Mesenchymal stem cell (in vitro differentiated cells and primary cell): ENCODE results near the gene RNH1.

Experiments
- DNase-seq: peaks from one replicate; pipeline ENCODE4 v3.0.0-alpha.2; 2013
- H2AFZ ChIP-seq: one replicate; pipeline ENCODE4 v1.6.1; 2013; ENCODE audit warnings: low read depth, mild to moderate bottlenecking, control low read depth, inconsistent platforms, low read length, moderate library complexity
- H2AK5ac ChIP-seq: 2 replicates; pipeline ENCODE4 v1.6.1; 2013; ENCODE audit warnings: low read length, moderate library complexity, mild to moderate bottlenecking, inconsistent platforms; ENCODE audit not compliant: severe bottlenecking
- H2BK120ac ChIP-seq: one replicate; pipeline ENCODE4 v1.6.1; 2013; ENCODE audit warnings: low read depth, mild to moderate bottlenecking, inconsistent platforms, low read length, moderate library complexity
- H2BK12ac ChIP-seq, 2 experiments: one replicate each; pipeline ENCODE4 v1.6.1; 2013; ENCODE audit warnings: inconsistent platforms in 2 of 2, low read length in 2 of 2, mild to moderate bottlenecking in 2 of 2, moderate library complexity in 2 of 2, control low read depth in 1 of 2
- H2BK15ac ChIP-seq: one replicate; pipeline ENCODE4 v1.6.1; 2013; ENCODE audit warnings: mild to moderate bottlenecking, low read depth, inconsistent platforms; ENCODE audit not compliant: poor library complexity, severe bottlenecking
- H2BK5ac ChIP-seq: 2 replicates; pipeline ENCODE4 v1.6.1; 2013; ENCODE audit warnings: low read depth, mild to moderate bottlenecking, low read length, control low read depth, inconsistent platforms; ENCODE audit not compliant: poor library complexity, severe bottlenecking
- H3K14ac ChIP-seq, 2 experiments: one replicate each; pipeline ENCODE4 v1.6.1; 2013; ENCODE audit warnings: inconsistent platforms in 2 of 2, low read length in 2 of 2, control low read depth in 1 of 2, mild to moderate bottlenecking in 1 of 2, moderate library complexity in 1 of 2
- H3K18ac ChIP-seq, 2 experiments: one replicate each; pipeline ENCODE4 v1.6.1; 2013; ENCODE audit warnings: inconsistent platforms in 2 of 2, low read length in 2 of 2, control low read depth in 1 of 2, low read depth in 1 of 2, mild to moderate bottlenecking in 1 of 2
- H3K23ac ChIP-seq, 2 experiments: one replicate each; pipeline ENCODE4 v1.6.1; 2013; ENCODE audit warnings: inconsistent platforms in 2 of 2, low read length in 2 of 2, mild to moderate bottlenecking in 2 of 2, moderate library complexity in 2 of 2, control low read depth in 1 of 2
- H3K27ac ChIP-seq: 2 replicates; pipeline ENCODE4 v1.5.1; 2013; ENCODE audit warnings: mild to moderate bottlenecking, moderate library complexity, low read length, control low read depth, inconsistent platforms; ENCODE audit not compliant: poor library complexity, severe bottlenecking
- H3K27me3 ChIP-seq, 2 experiments: 2 replicates each; pipeline versions ENCODE4 v1.6.1 to v1.7.0; 2013; ENCODE audit warnings: low read length in 2 of 2, mild to moderate bottlenecking in 2 of 2, moderate library complexity in 2 of 2, control low read depth in 1 of 2, inconsistent platforms in 1 of 2; ENCODE audit not compliant: control insufficient read depth in 1 of 2, insufficient read depth in 1 of 2
- H3K36me3 ChIP-seq, 2 experiments: 2 replicates each; pipeline versions ENCODE4 v1.6.1 to v1.7.0; 2013; ENCODE audit warnings: low read length in 2 of 2, control low read depth in 1 of 2, inconsistent platforms in 1 of 2, low read depth in 1 of 2, mild to moderate bottlenecking in 1 of 2; ENCODE audit not compliant: insufficient read depth in 2 of 2, control insufficient read depth in 1 of 2
- H3K4ac ChIP-seq, 2 experiments: one replicate each; pipeline ENCODE4 v1.6.1; 2013; ENCODE audit warnings: inconsistent platforms in 2 of 2, low read length in 2 of 2, mild to moderate bottlenecking in 2 of 2, moderate library complexity in 2 of 2, control low read depth in 1 of 2, low read depth in 1 of 2
- H3K4me1 ChIP-seq: 2 replicates; pipeline ENCODE4 v1.6.1; 2013; ENCODE audit warnings: low read depth, low read length, control low read depth; ENCODE audit not compliant: control insufficient read depth, insufficient read depth
- H3K4me2 ChIP-seq: 2 replicates; pipeline ENCODE4 v1.6.1; 2013; ENCODE audit warnings: low read length, mild to moderate bottlenecking, inconsistent platforms; ENCODE audit not compliant: poor library complexity, severe bottlenecking
- H3K4me3 ChIP-seq, 2 experiments: 2 replicates each; pipeline versions ENCODE4 v1.5.1 to v1.7.0; 2013; ENCODE audit warnings: low read length in 2 of 2, mild to moderate bottlenecking in 2 of 2, control low read depth in 1 of 2, low read depth in 1 of 2; ENCODE audit not compliant: insufficient read depth in 1 of 2
- H3K79me1 ChIP-seq: replicated peaks from 2 replicates; pipeline ENCODE4 v1.6.1; 2013; ENCODE audit warnings: mild to moderate bottlenecking, control low read depth, low read length, inconsistent platforms; ENCODE audit not compliant: poor library complexity, severe bottlenecking
- H3K9ac ChIP-seq: 2 replicates; pipeline ENCODE4 v1.7.0; 2013; ENCODE audit warnings: mild to moderate bottlenecking, low read length, moderate library complexity
- H3K9me3 ChIP-seq: 2 replicates; pipeline ENCODE4 v1.7.0; 2013; ENCODE audit warnings: mild to moderate bottlenecking, low read length; ENCODE audit not compliant: control insufficient read depth
- H4K8ac ChIP-seq: one replicate; pipeline ENCODE4 v1.6.1; 2013; ENCODE audit warnings: inconsistent platforms, mild to moderate bottlenecking, low read length, moderate library complexity
- H4K91ac ChIP-seq: one replicate; pipeline ENCODE4 v1.6.1; 2013; ENCODE audit warnings: mild to moderate bottlenecking, low read length, inconsistent platforms
- WGBS: methylation state at CpG from one replicate; pipeline ENCODE4 v1.1.7; 2013; ENCODE audit warnings: mixed read lengths; 5-methylcytosine and 5-hydroxymethylcytosine counted together

The RNH1 gene

GRCh38 chr11:454801-455565 lies 52.1 kb downstream of the RNH1 start:
- H3K9ac ChIP-seq: no peak overlapping the region
- no peak overlapping the region for H4K8ac ChIP-seq
- H3K27me3 ChIP-seq: no peaks in the 10 kb centered on the region
- 81% methylated on average over 14 of the region's 14 CpGs for WGBS
- H3K27ac ChIP-seq: no peak overlapping the region
- no peak overlapping the region for H2AFZ ChIP-seq
- H3K4ac ChIP-seq: no peak overlapping the region
- no peak overlapping the region for H3K23ac ChIP-seq
- H3K4me1 ChIP-seq: peaks cover 38% of the 10 kb centered on the region
- no peak overlapping the region for H2BK12ac ChIP-seq
- no peak overlapping the region for H2BK15ac ChIP-seq
- no peak for DNase-seq
- H2AK5ac ChIP-seq: no peak overlapping the region
- H3K4me2 ChIP-seq: no peak overlapping the region
- no peak overlapping the region for H4K91ac ChIP-seq
- H3K18ac ChIP-seq: no peak overlapping the region
- H2BK120ac ChIP-seq: no peak overlapping the region
- H3K9me3 ChIP-seq: no peaks in the 10 kb centered on the region
- no peak overlapping the region for H3K4me3 ChIP-seq
- peaks cover 22 to 55% of the 10 kb centered on the region in 2 experiments for H3K36me3 ChIP-seq
- H3K79me1 ChIP-seq: peaks cover 41% of the 10 kb centered on the region
- H3K14ac ChIP-seq: no peak overlapping the region
- H2BK5ac ChIP-seq: no peak overlapping the region

DNA sequence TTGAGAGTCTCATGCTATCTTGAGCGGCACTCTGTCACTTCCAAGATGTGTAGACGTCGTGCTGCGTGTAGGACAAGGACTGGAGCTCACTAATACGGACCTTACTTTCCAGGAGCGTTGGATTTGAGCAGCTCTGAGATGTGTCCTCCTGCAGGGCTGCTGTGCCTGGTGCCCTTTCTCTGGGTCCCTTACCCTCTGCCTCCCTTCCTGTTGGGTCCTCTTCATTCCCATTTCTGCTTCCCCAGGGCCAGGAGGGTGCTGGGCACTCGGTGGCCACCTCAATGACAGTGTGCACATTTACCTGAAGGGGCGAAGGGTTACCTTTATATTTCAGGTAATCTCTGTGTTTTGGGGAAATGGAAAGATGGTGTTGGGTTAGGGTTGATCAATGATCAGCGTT lies 53.0 kb downstream of the RNH1 start:
- Histone ChIP-seq H3K9ac (no peak overlapping the region), H3K23ac (no peak overlapping the region), H3K4me3 (no peak overlapping the region), H3K4ac (no peak overlapping the region), H2BK15ac (no peak overlapping the region), H2AK5ac (no peak overlapping the region), H2AFZ (no peak overlapping the region), H4K91ac (no peak overlapping the region), H3K27ac (no peak overlapping the region), H2BK120ac (no peak overlapping the region), H2BK5ac (no peak overlapping the region), H3K79me1 (peaks cover 40% of the 10 kb centered on the region), H3K14ac (no peak overlapping the region), H3K4me2 (no peak overlapping the region), H3K18ac (no peak overlapping the region), H4K8ac (no peak overlapping the region), H3K27me3 (no peaks in the 10 kb centered on the region), H2BK12ac (no peak overlapping the region), H3K4me1 (peaks cover 42% of the 10 kb centered on the region), H3K36me3 (peaks cover 18 to 50% of the 10 kb centered on the region in 2 experiments), H3K9me3 (no peaks in the 10 kb centered on the region)
- no peak for DNase-seq
- 97% methylated on average over 9 of the region's 9 CpGs for WGBS

DNA sequence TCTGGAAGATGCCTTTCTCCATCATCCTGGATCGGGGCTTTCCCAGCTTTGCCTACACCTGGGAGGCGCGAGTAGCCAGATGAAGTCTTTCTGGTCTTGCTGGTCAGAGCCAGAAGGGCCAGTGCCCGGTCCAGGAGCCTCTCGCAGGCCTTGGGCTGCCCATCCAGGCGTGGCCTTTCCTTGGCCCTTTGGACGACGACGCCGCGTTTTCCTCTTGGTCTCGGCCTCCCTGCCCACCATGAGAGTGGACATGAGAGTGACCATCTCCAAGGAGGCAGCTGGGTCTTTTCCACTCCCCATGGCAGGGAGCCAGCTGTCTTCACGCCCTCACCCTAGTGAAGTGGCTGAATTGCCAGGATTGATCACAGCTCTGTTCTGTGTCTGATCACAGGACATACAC lies 53.5 kb downstream of the RNH1 start:
- Histone ChIP-seq H3K4me3 (no peak overlapping the region), H3K9ac (no peak overlapping the region), H4K91ac (no peak overlapping the region), H3K9me3 (no peaks in the 10 kb centered on the region), H3K14ac (no peak overlapping the region), H3K79me1 (peaks cover 38% of the 10 kb centered on the region), H2BK15ac (no peak overlapping the region), H2BK120ac (no peak overlapping the region), H4K8ac (no peak overlapping the region), H3K4me1 (peaks cover 42% of the 10 kb centered on the region), H3K27ac (no peak overlapping the region), H3K18ac (no peak overlapping the region), H2AFZ (no peak overlapping the region), H3K23ac (no peak overlapping the region), H2AK5ac (no peak overlapping the region), H3K4ac (no peak overlapping the region), H3K4me2 (no peak overlapping the region), H3K36me3 (peaks cover 18 to 50% of the 10 kb centered on the region in 2 experiments), H3K27me3 (no peaks in the 10 kb centered on the region), H2BK5ac (no peak overlapping the region), H2BK12ac (no peak overlapping the region)
- WGBS: 97% methylated on average over 13 of the region's 13 CpGs
- no peak for DNase-seq

DNA sequence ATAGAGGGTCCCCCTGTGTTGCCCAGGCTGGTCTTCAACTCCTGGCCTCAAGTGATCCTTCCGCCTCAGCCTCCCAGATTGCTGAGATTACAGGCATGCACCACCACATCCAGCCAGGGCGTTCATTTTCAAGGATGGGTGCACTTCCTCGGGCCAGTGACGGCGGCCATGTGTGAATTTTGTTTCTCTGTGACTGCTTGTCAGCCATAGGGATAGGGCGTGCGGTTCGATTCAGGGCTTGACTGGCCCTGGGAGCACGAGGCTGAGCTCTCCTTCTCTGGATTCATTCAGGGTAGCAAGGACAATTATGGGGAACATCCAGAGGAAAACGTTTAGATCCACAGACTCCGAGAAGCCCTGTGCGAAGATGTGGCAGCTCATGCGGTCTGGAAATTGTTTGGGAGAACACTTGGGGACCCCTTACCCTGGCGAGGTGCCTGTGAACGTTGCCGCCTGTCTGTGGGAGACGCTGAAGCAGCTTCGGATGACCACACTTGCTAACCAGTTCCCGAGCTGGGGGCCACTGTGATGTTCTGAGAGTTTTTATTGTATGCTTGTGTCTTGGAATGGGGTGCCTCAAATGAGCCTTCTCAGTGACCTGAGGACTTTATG lies 54.0 kb downstream of the RNH1 start:
- Histone ChIP-seq H3K4me2 (no peak overlapping the region), H3K18ac (no peak overlapping the region), H3K79me1 (peaks cover 38% of the 10 kb centered on the region), H2BK15ac (no peak overlapping the region), H3K23ac (no peak overlapping the region), H2AFZ (no peak overlapping the region), H4K91ac (no peak overlapping the region), H3K4me1 (peaks cover 45% of the 10 kb centered on the region), H3K4me3 (no peak overlapping the region), H2BK5ac (no peak overlapping the region), H3K27ac (no peak overlapping the region), H3K36me3 (peaks cover 18 to 50% of the 10 kb centered on the region in 2 experiments), H2BK120ac (no peak overlapping the region), H2BK12ac (no peak overlapping the region), H4K8ac (no peak overlapping the region), H3K9ac (no peak overlapping the region), H2AK5ac (no peak overlapping the region), H3K14ac (no peak overlapping the region), H3K9me3 (no peaks in the 10 kb centered on the region), H3K4ac (no peak overlapping the region), H3K27me3 (no peaks in the 10 kb centered on the region)
- 93% methylated on average over 19 of the region's 19 CpGs for WGBS
- no peak for DNase-seq
